GM18868 (cell line): Measurements from ENCODE around the gene RSPH6A.
A peak's percentile ranks its signal among the peaks of the same experiment; 100 is the strongest.
"Not testable (repeated sequence)": the region's sequence is repeated elsewhere in the genome, so short reads cannot be mapped to it uniquely, and the experiment has no call there.

Experiments used
- ATAC-seq: cut with Tn5 transposase; IDR thresholded peaks from one replicate; pipeline ENCODE4 v1.9.1; 2021; ENCODE audit warnings: mild to moderate bottlenecking, moderate library complexity; ENCODE audit not compliant: unreplicated experiment

Gene RSPH6A

GRCh38 chr19:45804140-45804958 lies 10.8 kb downstream of the RSPH6A start:
- no peak for ATAC-seq

GRCh38 chr19:45801603-45802175 lies 13.4 kb downstream of the RSPH6A start:
- ATAC-seq, result no peak

GRCh38 chr19:45800070-45800553 lies 15.0 kb downstream of the RSPH6A start:
- ATAC-seq, result no peak

- ATAC-seq, result not testable (repeated sequence)
Observed at GRCh38 chr19:45799541-45799940, 15.6 kb downstream of the RSPH6A start.

- ATAC-seq, result no peak
Observed at GRCh38 chr19:45798995-45799517, 16.1 kb downstream of the RSPH6A start.

- ATAC-seq, result no peak
Observed at GRCh38 chr19:45794627-45795026, 20.5 kb downstream of the RSPH6A start.

GRCh38 chr19:45793876-45794275 lies 21.2 kb downstream of the RSPH6A start:
- no peak for ATAC-seq

GRCh38 chr19:45793178-45793564 lies 21.9 kb downstream of the RSPH6A start:
- ATAC-seq, result no peak

- ATAC-seq, result peak; percentile 91
Observed at GRCh38 chr19:45792470-45793177, 22.5 kb downstream of the RSPH6A start, which contains the start of gene DMWD. DMWD (minus strand) TSS chr19:45792845; CDS start chr19:45792756, 89 bp downstream.

GRCh38 chr19:45791744-45792469 lies 23.2 kb downstream of the RSPH6A start:
- ATAC-seq, result no peak

GRCh38 chr19:45790942-45791341 lies 24.2 kb downstream of the RSPH6A start:
- no peak for ATAC-seq

- ATAC-seq, result no peak
Observed at GRCh38 chr19:45789035-45789786, 25.9 kb downstream of the RSPH6A start.

- ATAC-seq, result no peak
Observed at GRCh38 chr19:45786533-45786894, 28.6 kb downstream of the RSPH6A start.

- ATAC-seq, result no peak
Observed at GRCh38 chr19:45785781-45786532, 29.2 kb downstream of the RSPH6A start.

GRCh38 chr19:45785097-45785496 lies 30.0 kb downstream of the RSPH6A start:
- no peak for ATAC-seq

- ATAC-seq, result no peak
Observed at GRCh38 chr19:45784096-45784495, 31.0 kb downstream of the RSPH6A start.

- ATAC-seq, result no peak
Observed at GRCh38 chr19:45782820-45783785, 32.0 kb downstream of the RSPH6A start.

- ATAC-seq, result no peak
Observed at GRCh38 chr19:45782162-45782691, 32.9 kb downstream of the RSPH6A start, which contains the start of gene DMPK. DMPK (minus strand) TSS chr19:45782490; CDS start chr19:45782352, 138 bp downstream.
